GM18505 (cell line): ENCODE measurements around the gene IMPG2.

ENCODE experiments used
- ATAC-seq: cut with Tn5 transposase; IDR thresholded peaks from one replicate; pipeline ENCODE4 v1.9.1; 2021; ENCODE audit not compliant: unreplicated experiment
- POLR2A ChIP-seq: IDR thresholded peaks from 4 replicates; pipeline ENCODE4 v1.6.1; 2011; ENCODE audit warnings: borderline replicate concordance; ENCODE audit not compliant: insufficient read depth, insufficient read length; ENCODE audit errors: extremely low read depth

Gene IMPG2

DNA sequence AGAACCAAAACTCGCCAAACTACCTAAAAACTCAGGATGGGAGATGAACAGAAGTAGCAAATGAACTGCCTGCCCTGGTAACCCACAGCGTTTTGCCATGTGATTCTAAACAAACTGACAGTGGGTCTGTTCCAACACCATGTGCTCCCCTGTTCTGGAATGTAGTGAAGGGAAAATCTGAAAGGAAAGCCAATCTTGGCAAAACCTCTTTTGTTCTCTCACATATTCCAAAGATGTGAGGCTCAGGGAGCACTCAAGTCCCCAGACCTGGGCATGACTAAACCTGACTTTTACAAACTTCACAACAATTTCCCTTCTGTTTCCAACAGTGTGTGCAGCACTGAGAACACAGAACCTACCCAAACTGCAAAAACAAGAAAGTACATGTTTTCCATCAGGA is 116.1 kb downstream of the IMPG2 start:
- ATAC-seq, result no peak
- no peak for TF ChIP-seq POLR2A

DNA sequence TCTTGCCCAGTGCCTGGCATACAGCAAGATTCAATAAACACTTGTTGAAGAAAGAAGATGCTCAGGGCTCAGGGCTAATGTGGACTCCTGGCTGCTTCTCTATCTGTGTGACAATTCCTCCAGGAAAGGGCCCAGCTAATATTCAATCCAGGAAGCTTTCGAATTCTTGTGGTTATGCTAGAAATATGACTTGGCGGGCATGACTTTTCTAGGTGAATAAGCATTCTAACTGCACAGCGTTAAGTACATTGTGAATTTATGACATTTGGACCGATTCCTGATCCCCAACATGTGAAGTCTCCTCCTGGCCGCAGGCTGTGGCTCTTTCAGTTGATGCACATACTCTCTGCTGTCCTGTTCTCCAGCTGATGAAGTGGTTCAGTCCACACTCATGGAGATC is 117.0 kb downstream of the IMPG2 start:
- TF ChIP-seq POLR2A, result no peak
- ATAC-seq, result no peak

DNA sequence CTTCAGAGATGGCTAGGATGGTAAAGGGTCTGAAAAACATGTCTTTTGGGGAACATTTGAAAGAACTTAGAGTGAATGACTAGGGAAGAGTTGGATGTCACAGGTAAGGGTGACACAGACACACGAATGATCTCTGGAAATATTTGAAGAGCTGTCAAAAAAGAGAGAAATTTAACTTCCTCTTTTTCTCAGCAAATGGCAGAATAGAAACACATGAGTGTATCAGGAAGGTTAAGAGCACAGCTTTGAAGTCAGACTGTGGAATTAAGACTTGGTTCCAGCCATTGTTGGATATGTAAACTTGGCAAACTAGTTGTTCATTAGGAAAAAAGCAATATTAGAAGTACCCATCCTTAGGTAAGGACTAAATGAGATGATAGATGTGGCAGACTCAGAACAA is 117.7 kb downstream of the IMPG2 start:
- peak; percentile 53 for ATAC-seq
- no peak for TF ChIP-seq POLR2A

DNA sequence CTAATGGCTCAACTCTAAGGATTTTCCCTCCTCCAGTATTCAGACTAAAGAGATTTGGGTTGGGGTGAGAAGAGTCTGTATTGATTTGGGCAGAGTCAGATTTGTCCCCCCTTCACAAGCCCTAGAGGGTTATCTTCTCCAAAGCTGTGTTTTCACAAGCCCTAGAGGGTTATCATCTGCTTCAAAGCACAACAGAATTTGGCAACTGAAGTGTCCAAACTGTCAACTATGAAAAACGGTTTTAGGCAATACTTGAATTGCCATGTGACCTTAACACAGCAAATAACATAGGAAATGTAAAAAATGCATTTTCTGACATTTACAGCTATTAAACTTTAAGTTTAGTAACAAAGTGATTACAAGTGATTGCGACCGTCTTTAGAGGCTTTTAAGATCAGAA is 119.9 kb downstream of the IMPG2 start:
- ATAC-seq, result no peak
- TF ChIP-seq POLR2A, result no peak

DNA sequence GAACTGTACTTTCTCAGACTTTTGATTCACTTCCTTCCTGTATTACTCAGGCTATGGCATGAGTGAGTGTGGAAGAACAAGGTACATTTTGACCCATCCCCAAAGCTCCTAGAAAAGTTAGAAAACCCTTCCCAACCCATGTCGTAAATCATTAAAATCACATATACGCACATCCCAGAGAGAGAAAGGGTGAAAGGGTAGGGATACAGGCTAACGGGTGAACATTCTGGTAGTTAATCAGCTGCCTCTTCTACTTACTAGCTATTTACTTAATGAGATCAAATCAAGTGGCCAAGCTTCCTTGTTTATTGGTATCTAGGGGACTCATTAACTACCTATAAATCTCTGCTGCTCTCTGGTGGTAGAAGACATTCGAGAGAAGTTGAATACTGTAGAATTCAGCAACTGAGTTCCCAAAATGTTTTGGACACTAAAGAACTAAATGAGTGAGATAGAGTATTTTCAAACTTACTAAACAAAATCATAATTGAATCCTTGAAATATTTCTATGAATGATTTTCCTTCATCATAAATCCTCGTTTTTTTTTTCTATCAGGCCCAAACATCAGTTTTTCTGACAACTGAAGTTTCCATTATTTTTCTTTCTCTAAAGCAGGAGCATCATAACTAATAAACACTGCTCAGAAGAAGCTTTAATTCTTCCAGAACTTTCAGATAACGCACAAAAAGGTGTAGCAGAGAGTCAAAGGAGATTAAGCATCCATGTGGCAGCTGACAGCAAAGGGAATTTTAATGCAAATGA is 124.2 kb downstream of the IMPG2 start:
- no peak for ATAC-seq
- no peak for TF ChIP-seq POLR2A

DNA sequence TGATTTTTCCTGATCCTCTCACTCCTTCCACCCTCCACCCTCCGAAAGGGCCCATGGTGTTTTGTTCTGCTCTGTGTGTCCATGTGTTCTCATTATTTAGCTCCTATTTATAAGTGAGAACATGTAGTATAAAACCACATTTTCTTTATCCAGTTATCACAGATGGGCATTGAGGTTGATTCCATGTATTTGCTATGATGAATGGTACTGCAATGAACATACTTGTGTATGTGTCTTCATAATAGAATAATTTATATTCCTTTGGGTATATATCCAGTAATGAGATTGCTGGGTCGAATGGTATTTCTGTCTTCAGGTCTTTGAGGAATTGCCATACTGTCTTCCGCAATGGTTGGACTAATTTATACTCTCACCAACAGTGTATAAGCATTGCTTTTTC is 126.0 kb downstream of the IMPG2 start:
- no peak for ATAC-seq
- TF ChIP-seq POLR2A, result no peak

DNA sequence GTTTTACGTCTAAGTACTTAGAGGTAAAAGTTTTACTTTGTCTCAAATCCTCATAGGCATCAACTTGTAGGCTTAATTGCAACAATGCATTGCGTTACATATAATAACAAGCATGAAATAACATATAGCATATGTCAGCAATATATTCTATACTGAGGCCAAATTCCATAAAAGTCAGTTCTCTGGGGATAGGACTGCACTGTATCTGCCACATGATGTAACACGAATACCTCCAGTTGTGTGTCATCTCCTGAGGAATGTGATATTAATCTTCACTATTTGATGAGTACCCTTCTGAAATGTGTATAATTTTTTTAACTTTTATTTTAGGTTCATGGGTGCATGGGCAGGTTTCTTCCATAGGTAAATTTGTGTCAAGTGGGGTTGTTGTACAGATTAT is 126.4 kb downstream of the IMPG2 start:
- ATAC-seq, result no peak
- TF ChIP-seq POLR2A, result no peak

DNA sequence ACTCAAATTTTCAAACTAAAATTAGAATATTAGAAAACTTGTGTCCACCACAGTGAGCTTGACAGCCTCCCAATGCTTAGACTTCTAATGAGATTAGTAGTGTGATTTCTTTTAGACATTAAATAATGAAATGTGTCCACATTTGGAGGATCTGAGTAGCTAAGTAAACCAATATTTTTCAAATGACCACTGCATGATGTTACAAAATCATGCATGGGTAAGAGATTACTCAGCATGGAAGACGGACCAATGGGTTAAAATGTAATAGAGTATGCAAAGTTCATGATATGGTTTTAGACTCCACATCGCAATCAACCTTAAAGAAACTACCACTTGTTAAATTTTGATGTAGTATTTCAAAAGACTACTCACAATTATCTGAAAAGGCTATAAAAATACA is 130.6 kb downstream of the IMPG2 start:
- no peak for ATAC-seq

DNA sequence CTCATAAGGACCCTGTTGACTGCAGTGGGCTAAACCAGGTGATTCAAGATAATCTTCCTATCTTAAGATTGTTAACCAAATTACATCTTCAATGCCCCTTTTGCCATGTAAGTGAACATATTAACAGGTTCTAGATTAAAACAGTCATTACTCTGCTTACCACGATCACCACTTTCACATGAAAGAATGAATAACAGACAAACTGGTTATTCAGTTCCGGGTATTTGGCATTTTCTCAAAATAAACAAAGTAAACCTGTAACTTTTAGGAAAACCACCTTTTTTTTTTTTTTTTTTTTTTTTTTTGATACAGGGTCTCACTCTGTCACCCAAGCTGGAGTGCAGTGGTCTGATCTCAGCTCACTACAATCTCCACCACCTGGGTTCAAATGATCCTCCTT is 131.2 kb downstream of the IMPG2 start:
- ATAC-seq, result no peak
- TF ChIP-seq POLR2A, result no peak

More for the DNA sequence above, 130.6 kb downstream of the IMPG2 start:
- TF ChIP-seq POLR2A, result no peak

DNA sequence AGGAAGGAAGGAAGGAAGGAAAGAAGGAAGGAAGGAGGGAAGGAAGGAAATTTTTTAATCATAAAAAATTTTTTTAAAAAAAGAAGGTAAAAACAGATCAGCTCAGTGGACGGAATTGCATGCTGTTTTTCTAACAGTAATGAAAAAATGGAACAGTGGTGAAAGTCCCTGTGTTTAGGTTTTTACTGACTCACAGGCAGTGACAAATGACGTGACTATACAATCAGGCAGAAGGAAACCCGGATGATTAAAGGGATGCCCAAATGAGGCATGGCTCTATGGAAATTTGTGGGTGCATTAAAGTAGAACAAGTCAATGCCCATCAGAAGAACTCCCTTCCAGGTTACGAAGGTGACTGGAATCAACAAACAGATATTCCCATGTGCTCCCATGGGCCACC is 135.0 kb downstream of the IMPG2 start:
- no peak for TF ChIP-seq POLR2A
- ATAC-seq, result no peak

DNA sequence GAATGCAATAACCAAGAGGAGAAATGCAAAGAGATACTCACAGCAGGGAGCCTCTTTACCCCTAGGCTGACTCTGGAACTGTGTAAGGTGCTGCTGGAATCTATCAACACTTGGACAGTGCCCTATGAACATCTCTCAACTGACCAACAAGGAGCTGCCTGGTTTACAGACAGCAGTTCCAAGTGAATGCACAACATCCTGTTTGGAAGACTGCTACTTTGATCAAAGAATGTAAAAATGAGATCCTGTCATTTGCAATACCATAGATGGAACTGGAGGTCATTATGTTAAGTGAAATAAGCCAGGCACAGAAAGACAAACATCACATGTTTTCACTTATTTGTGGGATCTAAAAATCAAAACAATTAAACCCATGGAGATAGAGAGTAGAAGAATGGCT is 136.3 kb downstream of the IMPG2 start:
- no peak for TF ChIP-seq POLR2A
- no peak for ATAC-seq

DNA sequence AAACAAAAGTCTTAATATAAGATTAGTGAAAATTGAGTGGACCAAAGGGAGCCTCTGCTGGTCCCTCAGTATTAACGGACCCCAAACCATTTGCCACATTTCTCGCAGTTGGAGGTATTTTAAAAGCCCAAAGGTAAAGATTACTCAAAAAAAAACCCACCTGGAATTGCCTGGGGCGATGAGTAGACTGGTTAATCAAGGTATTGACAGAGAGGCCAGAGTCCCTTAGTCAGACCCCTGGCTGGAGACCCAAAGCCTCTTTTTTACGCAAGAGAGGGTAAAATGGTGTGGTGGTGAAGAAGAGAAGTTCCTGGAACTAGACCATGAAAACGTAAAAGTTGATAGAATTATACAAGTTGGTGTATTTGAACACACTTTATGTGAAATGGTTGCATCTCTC is 137.2 kb downstream of the IMPG2 start:
- no peak for ATAC-seq
- no peak for TF ChIP-seq POLR2A

DNA sequence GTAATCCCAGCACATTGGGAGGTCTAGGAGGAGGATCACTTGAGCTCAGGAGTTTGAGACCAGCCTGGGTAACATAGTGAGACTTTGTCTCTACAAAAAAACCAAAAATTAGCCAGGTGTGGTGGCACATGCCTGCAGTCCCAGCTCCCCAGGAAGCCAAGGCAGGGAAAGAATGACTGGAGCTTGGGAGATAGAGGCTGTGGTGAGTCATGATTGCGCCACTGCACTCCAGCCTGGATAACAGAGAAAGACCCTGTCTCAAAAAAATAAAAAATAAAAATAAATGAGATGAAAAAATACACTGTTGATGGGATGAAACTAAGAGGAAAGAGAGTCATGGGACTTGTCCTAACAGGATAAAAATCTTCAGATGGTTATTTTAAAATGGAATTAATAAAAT is 137.6 kb downstream of the IMPG2 start:
- TF ChIP-seq POLR2A, result no peak

DNA sequence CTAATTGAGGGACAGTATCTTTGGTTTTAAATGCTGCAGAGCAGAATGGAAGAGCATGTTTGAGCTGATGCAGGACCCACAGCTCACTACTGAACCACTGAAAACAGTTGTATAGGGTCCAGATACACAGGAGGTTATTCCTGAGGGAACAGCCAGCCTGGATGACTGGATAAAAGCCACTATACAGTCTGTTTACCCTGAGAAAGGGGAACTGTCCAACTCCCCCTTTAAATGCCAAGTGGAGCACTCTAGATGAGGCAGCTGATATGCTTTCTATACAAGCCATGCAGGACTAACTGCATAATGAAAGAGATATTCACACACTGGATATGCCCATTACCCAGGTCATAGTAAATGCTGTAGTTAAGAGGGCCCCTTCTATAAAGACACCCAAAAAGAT is 138.6 kb downstream of the IMPG2 start:
- TF ChIP-seq POLR2A, result no peak
- ATAC-seq, result no peak

More for the DNA sequence above, 137.6 kb downstream of the IMPG2 start:
- no peak for ATAC-seq

DNA sequence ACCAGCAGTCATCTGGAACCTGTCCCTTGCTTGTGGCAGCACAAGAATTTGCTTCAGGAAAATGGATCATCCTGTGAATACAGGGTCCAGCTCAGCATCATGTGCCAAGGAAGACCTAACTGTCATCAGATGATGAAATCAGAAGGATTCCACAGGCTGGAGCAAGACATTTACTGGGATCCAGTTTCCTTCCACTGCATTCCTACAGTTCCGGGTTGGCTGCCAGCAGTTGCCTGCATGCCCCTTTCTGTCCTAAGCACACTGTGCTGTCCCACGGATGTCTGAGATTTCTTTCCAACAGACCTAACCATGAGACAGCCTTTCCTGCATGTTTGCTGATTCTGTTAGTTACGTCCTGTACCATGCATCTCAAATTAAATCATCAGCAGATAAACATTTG is 140.7 kb downstream of the IMPG2 start:
- ATAC-seq, result no peak
- TF ChIP-seq POLR2A, result no peak
